PC-9 (cell line): ENCODE measurements around the gene LIN28B. TPM values are rescaled to one million over a fixed set of nuclear protein-coding genes. Genes with fewer than 3 reads are reported as not detected.

Experiments
- BruUV-seq: library from RNA; stranded (reverse); fragments of 400-500 nt; replicated peaks from 2 replicates; lab custom pipeline; 2021; lab: Mats Ljungman, UMichigan
- CTCF ChIA-PET: fragments of 300-600 bp; sonication (Branson Sonifier 250); formaldehyde crosslinking; loops from one replicate; lab custom pipeline; 2022; ENCODE audit warnings: antibody characterized with exemption; lab: Charles Lee
- POLR2A ChIA-PET: fragments of 300-600 bp; sonication (Branson Sonifier 250); formaldehyde crosslinking; loops from one replicate; lab custom pipeline; 2022; ENCODE audit warnings: antibody characterized with exemption; ENCODE audit not compliant: unreplicated experiment; lab: Charles Lee
- DNase-seq, 2 experiments: peaks; one replicate each; pipeline versions ENCODE4 v3.0.0 to v3.0.0-alpha.2; 2015 to 2022; ENCODE audit warnings: mixed read lengths in 1 of 2
- H2AFZ ChIP-seq: fragments of 200-600 bp; sonication (generic); 2 replicates; pipeline ENCODE4 v1.8.1; 2017; ENCODE audit warnings: antibody characterized with exemption
- H3F3A ChIP-seq: fragments of 200-600 bp; sonication (generic); 2 replicates; pipeline ENCODE4 v1.8.1; 2017; ENCODE audit warnings: antibody characterized with exemption, mild to moderate bottlenecking, low read depth; ENCODE audit not compliant: insufficient read depth
- H3K27ac ChIP-seq: fragments of 200-600 bp; sonication (generic); 2 replicates; pipeline ENCODE4 v1.6.1; 2016; ENCODE audit warnings: mixed run types
- H3K27me3 ChIP-seq: fragments of 200-600 bp; sonication (generic); 2 replicates; pipeline ENCODE4 v1.6.1; 2016; ENCODE audit warnings: low read depth, mixed run types; ENCODE audit not compliant: insufficient read depth
- H3K36me3 ChIP-seq: fragments of 200-600 bp; sonication (generic); 2 replicates; pipeline ENCODE4 v1.6.1; 2016; ENCODE audit warnings: low read depth, mixed run types
- H3K4me1 ChIP-seq: fragments of 200-600 bp; sonication (generic); replicated peaks from 2 replicates; pipeline ENCODE4 v1.6.1; 2016; ENCODE audit warnings: mixed run types; ENCODE audit not compliant: insufficient read depth
- H3K4me2 ChIP-seq: fragments of 200-600 bp; sonication (generic); 2 replicates; pipeline ENCODE4 v1.6.1; 2017; ENCODE audit warnings: mixed run types
- H3K4me3 ChIP-seq: fragments of 200-600 bp; sonication (generic); 2 replicates; pipeline ENCODE4 v1.6.1; 2016; ENCODE audit warnings: mixed run types
- H3K79me2 ChIP-seq: fragments of 200-600 bp; sonication (generic); 2 replicates; pipeline ENCODE4 v1.6.1; 2017; ENCODE audit warnings: low read depth, mixed run types
- H3K9me2 ChIP-seq: fragments of 200-600 bp; sonication (generic); 2 replicates; pipeline ENCODE4 v1.8.1; 2017; ENCODE audit warnings: mild to moderate bottlenecking; ENCODE audit not compliant: insufficient read depth
- H3K9me3 ChIP-seq: fragments of 200-600 bp; sonication (generic); 2 replicates; pipeline ENCODE4 v1.8.1; 2016; ENCODE audit warnings: low read depth; ENCODE audit not compliant: insufficient read depth
- H4K20me1 ChIP-seq: fragments of 200-600 bp; sonication (generic); 2 replicates; pipeline ENCODE4 v1.8.1; 2017; ENCODE audit not compliant: insufficient read depth
- CTCF ChIP-seq: fragments of 200-600 bp; sonication (generic); conservative IDR thresholded peaks from 2 replicates; pipeline ENCODE4 v1.6.1; 2017; ENCODE audit warnings: mixed run types, antibody characterized with exemption, mild to moderate bottlenecking, moderate library complexity
- EZH2 ChIP-seq: fragments of 200-600 bp; sonication (generic); IDR thresholded peaks from 2 replicates; pipeline ENCODE4 v1.8.0; 2017; ENCODE audit warnings: antibody characterized with exemption, low read depth
- intact Hi-C: fragments of 100-400 bp; cut with micrococcal nuclease; formaldehyde crosslinking; loops from one replicate; pipeline ENCODE4 v1.10.0; 2022; ENCODE audit not compliant: unreplicated experiment
- total RNA-seq: library from RNA; stranded (reverse); gene quantifications from 2 replicates; pipeline ENCODE4 v1.2.3, GENCODE V29; 2021

Gene LIN28B
- total RNA-seq, 1 experiment from 2014 or later = not detected

- Histone ChIP-seq H3K27me3 (no peaks in the 10 kb centered on the region), H3K9me2 (no peaks in the 10 kb centered on the region), H4K20me1 (no peaks in the 10 kb centered on the region), H3F3A (no peaks in the 10 kb centered on the region), H3K4me3 (no peak overlapping the region), H3K4me1 (no peaks in the 10 kb centered on the region), H3K36me3 (no peaks in the 10 kb centered on the region), H2AFZ (no peak overlapping the region), H3K9me3 (no peaks in the 10 kb centered on the region), H3K4me2 (no peak overlapping the region), H3K27ac (no peak overlapping the region), H3K79me2 (no peaks in the 10 kb centered on the region)
- POLR2A ChIA-PET = no interaction called here
- no peak for DNase-seq
- intact Hi-C loops = no loop called here
- CTCF ChIA-PET = no interaction called here
- BruUV-seq = no TSS peak
- TF ChIP-seq EZH2 = no peak
- no peak for TF ChIP-seq CTCF
These were observed 13.1 kb downstream of the LIN28B start for GRCh38 chr6:104969785-104970581.

GRCh38 chr6:104973404-104973803, 16.5 kb downstream of the LIN28B start:
- no TSS peak for BruUV-seq
- no peaks in the 10 kb centered on the region for H3K27me3 ChIP-seq
- H3K4me3 ChIP-seq = no peak overlapping the region
- H4K20me1 ChIP-seq = no peaks in the 10 kb centered on the region
- no peaks in the 10 kb centered on the region for H3K79me2 ChIP-seq
- ChIA-PET POLR2A (no interaction called here), CTCF (no interaction called here)
- no peaks in the 10 kb centered on the region for H3F3A ChIP-seq
- H3K4me2 ChIP-seq = no peak overlapping the region
- H2AFZ ChIP-seq = no peak overlapping the region
- no peaks in the 10 kb centered on the region for H3K9me3 ChIP-seq
- intact Hi-C loops = no loop called here
- H3K4me1 ChIP-seq = no peaks in the 10 kb centered on the region
- no peaks in the 10 kb centered on the region for H3K36me3 ChIP-seq
- TF ChIP-seq EZH2 = no peak
- no peak for TF ChIP-seq CTCF
- DNase-seq = no peak
- H3K9me2 ChIP-seq = no peaks in the 10 kb centered on the region
- H3K27ac ChIP-seq = no peak overlapping the region

- POLR2A ChIA-PET = interaction anchor here (0.6 kb wide), 1 partner anchor 17 kb away, joined by 3 read pairs; no protein-coding TSS in a partner anchor
- Histone ChIP-seq H3K27me3 (no peaks in the 10 kb centered on the region), H2AFZ (no peak overlapping the region), H3K4me2 (no peak overlapping the region), H4K20me1 (no peaks in the 10 kb centered on the region), H3K9me3 (no peaks in the 10 kb centered on the region), H3K79me2 (no peaks in the 10 kb centered on the region), H3F3A (no peaks in the 10 kb centered on the region; the same call in 1 of the 2 replicates), H3K27ac (no peak overlapping the region), H3K36me3 (no peaks in the 10 kb centered on the region), H3K9me2 (no peaks in the 10 kb centered on the region), H3K4me1 (no peaks in the 10 kb centered on the region), H3K4me3 (no peak overlapping the region)
- TF ChIP-seq CTCF (no peak), EZH2 (no peak)
- BruUV-seq = no TSS peak
- CTCF ChIA-PET = no interaction called here
- DNase-seq = no peak
- intact Hi-C loops = no loop called here
These were observed 26.4 kb downstream of the LIN28B start for GRCh38 chr6:104983296-104983695.
